HepG2 (cell line): ENCODE data around the gene STOM. TPM values are rescaled to one million over a fixed set of nuclear protein-coding genes. Genes with fewer than 3 reads are reported as not detected.

Experiments
- ADNP ChIP-seq: sonication (generic); formaldehyde crosslinking; IDR thresholded peaks from 2 replicates; pipeline ENCODE4 v1.4.0; 2020; ENCODE audit warnings: missing genetic modification reagents
- ARID5B ChIP-seq: IDR thresholded peaks from 2 replicates; pipeline ENCODE4 v1.4.0; 2020; ENCODE audit warnings: mild to moderate bottlenecking, missing genetic modification reagents
- CEBPG ChIP-seq: IDR thresholded peaks from 2 replicates; pipeline ENCODE4 v1.6.1; 2016
- CHD2 ChIP-seq: IDR thresholded peaks from 2 replicates; pipeline ENCODE4 v1.6.1; 2011; ENCODE audit warnings: low read depth, low read length, improper control_type of control experiment
- GFI1 ChIP-seq: sonication (generic); formaldehyde crosslinking; IDR thresholded peaks from 2 replicates; pipeline ENCODE4 v1.5.0; 2020; ENCODE audit warnings: missing genetic modification reagents, mild to moderate bottlenecking, borderline replicate concordance
- HMGXB4 ChIP-seq, 2 experiments: sonication (generic) in 1 of 2; formaldehyde crosslinking in 1 of 2; IDR thresholded peaks; 2 replicates each; pipeline versions ENCODE4 v1.4.0 to v1.6.1; 2018 to 2020; ENCODE audit warnings: missing genetic modification reagents in 2 of 2, borderline replicate concordance in 1 of 2, low read depth in 1 of 2, mild to moderate bottlenecking in 1 of 2, missing biosample characterization in 1 of 2
- LRRFIP1 ChIP-seq: sonication (generic); formaldehyde crosslinking; conservative IDR thresholded peaks from 2 replicates; pipeline ENCODE4 v1.4.0; 2020; ENCODE audit warnings: missing genetic modification reagents
- NPAS2 ChIP-seq: sonication (generic); formaldehyde crosslinking; IDR thresholded peaks from 2 replicates; pipeline ENCODE4 v1.8.0; 2022; ENCODE audit warnings: mild to moderate bottlenecking, missing genetic modification reagents, borderline replicate concordance
- TBL1XR1 ChIP-seq: fragments of 150-350 bp; IDR thresholded peaks from 2 replicates; pipeline ENCODE4 v1.6.1; 2014; ENCODE audit warnings: borderline replicate concordance, low read length; ENCODE audit not compliant: partially characterized antibody
- TEF ChIP-seq: sonication (generic); formaldehyde crosslinking; IDR thresholded peaks from 2 replicates; pipeline ENCODE4 v1.5.0; 2020; ENCODE audit warnings: missing genetic modification reagents
- XBP1 ChIP-seq: sonication (generic); formaldehyde crosslinking; IDR thresholded peaks from 2 replicates; pipeline ENCODE4 v1.5.0; 2020; ENCODE audit warnings: missing genetic modification reagents
- ZFP1 ChIP-seq: IDR thresholded peaks from 2 replicates; pipeline ENCODE4 v1.6.1; 2016
- ZFYVE20 ChIP-seq: sonication (generic); formaldehyde crosslinking; IDR thresholded peaks from 2 replicates; pipeline ENCODE4 v1.8.0; 2023; ENCODE audit warnings: low read depth, mild to moderate bottlenecking, moderate library complexity, missing genetic modification reagents, borderline replicate concordance
- ZNF24 ChIP-seq: fragments of 450-650 bp; IDR thresholded peaks from 2 replicates; pipeline ENCODE4 v1.6.1; 2017; ENCODE audit warnings: antibody characterized with exemption, mild to moderate bottlenecking
- ZNF296 ChIP-seq: sonication (generic); formaldehyde crosslinking; conservative IDR thresholded peaks from 2 replicates; pipeline ENCODE4 v1.5.0; 2020; ENCODE audit warnings: mild to moderate bottlenecking, missing genetic modification reagents
- ZNF383 ChIP-seq: sonication (generic); formaldehyde crosslinking; IDR thresholded peaks from 2 replicates; pipeline ENCODE4 v1.4.0; 2020; ENCODE audit warnings: missing genetic modification reagents, mild to moderate bottlenecking, borderline replicate concordance
- ZNF598 ChIP-seq: sonication (generic); formaldehyde crosslinking; IDR thresholded peaks from 2 replicates; pipeline ENCODE4 v1.5.1; 2020; ENCODE audit warnings: mild to moderate bottlenecking, missing genetic modification reagents, borderline replicate concordance
- ZNF619 ChIP-seq: sonication (generic); formaldehyde crosslinking; IDR thresholded peaks from 2 replicates; pipeline ENCODE4 v1.4.0; 2020; ENCODE audit warnings: mild to moderate bottlenecking, missing genetic modification reagents
- ZSCAN31 ChIP-seq: sonication (generic); formaldehyde crosslinking; IDR thresholded peaks from 2 replicates; pipeline ENCODE4 v1.5.0; 2020; ENCODE audit warnings: low read depth, mild to moderate bottlenecking, missing genetic modification reagents
- polyA plus RNA-seq, 8 experiments: library from polyadenylated mRNA; depleted of rRNA in 3 of 8; stranded (reverse) in 7 of 8; unstranded in 1 of 8; fragments of >200 nt; fragmentation: Illumina TruSeq in 4 of 8; extraction: Trizol in 4 of 8; gene quantifications; 2 replicates each; pipeline versions ENCODE4 v1.2.1 to v1.2.3, GENCODE V29; 2011 to 2016; ENCODE audit warnings: low read depth in 4 of 8, missing spikeins in 1 of 8, mixed read lengths in 1 of 8; ENCODE audit not compliant: insufficient read depth in 1 of 8
- total RNA-seq, 5 experiments: library from RNA; depleted of rRNA; stranded (reverse); fragments of >200 nt; fragmentation: Illumina TruSeq; extraction: Trizol; gene quantifications; 2 replicates each; pipeline ENCODE4 v1.2.3, GENCODE V29; 2016; ENCODE audit warnings: low read depth in 1 of 5

Gene STOM
- total and polyA plus RNA-seq, 2 of the 13 experiments (the other 11 are each of a cell fraction or from before 2014, with no cell fraction given): 43.6 to 165 TPM

GRCh38 chr9:121294866-121295661 is 75.0 kb downstream of the STOM start (continued):
- TF ChIP-seq ARID5B (CRISPR knock-in tag) (peak; percentile 72), TEF (no peak), ZNF598 (no peak), GFI1 (peak; percentile 47; the same call in 1 of the 2 replicates), ZFYVE20 (CRISPR knock-in tag) (no peak), ZSCAN31 (CRISPR knock-in tag) (no peak), XBP1 (CRISPR knock-in tag) (no peak), ZNF619 (no peak), ZNF296 (CRISPR knock-in tag) (no peak), CEBPG (CRISPR knock-in tag) (peak; percentile 70), LRRFIP1 (CRISPR knock-in tag) (no peak), TBL1XR1 (no peak), ADNP (CRISPR knock-in tag) (peak; percentile 94), ZFP1 (0 out of 2 replicates have a peak, but pooled peaks have one; percentile 47), ZNF24 (0 out of 2 replicates have a peak, but pooled peaks have one; percentile 14), CHD2 (no peak), HMGXB4 (CRISPR knock-in tag; IDR thresholded peaks at IDR 0.05; ENCODE audit: borderline replicate concordance in 1 of 2, low read depth in 1 of 2) (no peak; a peak in 1 of 4 replicates), ZNF383 (CRISPR knock-in tag) (no peak), NPAS2 (no peak)
